SK-N-MC (cell line): ENCODE data around the gene CTDSP1.

ENCODE experiments used
- DNase-seq: peaks from one replicate; pipeline ENCODE4 v3.0.0-alpha.2; 2011; ENCODE audit warnings: low read depth, low spot score
- H3K27ac ChIP-seq: fragments of 200-600 bp; sonication (generic); 2 replicates; pipeline ENCODE4 v1.5.1; 2016; ENCODE audit warnings: mixed run types
- H3K36me3 ChIP-seq: fragments of 200-600 bp; sonication (generic); 2 replicates; pipeline ENCODE4 v1.6.1; 2017; ENCODE audit warnings: antibody characterized with exemption, low read length, mixed read lengths; ENCODE audit not compliant: insufficient read depth
- H3K4me3 ChIP-seq: fragments of 200-600 bp; sonication (generic); 2 replicates; pipeline ENCODE4 v1.5.1; 2016
- H3K9ac ChIP-seq: fragments of 200-600 bp; sonication (generic); 2 replicates; pipeline ENCODE4 v1.8.0; 2017; ENCODE audit warnings: mixed run types, mixed read lengths; ENCODE audit not compliant: insufficient read length
- H3K9me3 ChIP-seq: fragments of 200-600 bp; sonication (generic); 2 replicates; pipeline ENCODE4 v1.6.1; 2017; ENCODE audit warnings: low read depth, mild to moderate bottlenecking, antibody characterized with exemption, low read length, moderate library complexity, mixed read lengths
- EZH2 ChIP-seq: fragments of 200-600 bp; sonication (generic); IDR thresholded peaks from one replicate; pipeline ENCODE4 v1.6.1; 2017; ENCODE audit warnings: antibody characterized with exemption
- FOXP2 ChIP-seq: optimal IDR thresholded peaks from 2 replicates; pipeline ENCODE3; 2011; ENCODE audit warnings: mild to moderate bottlenecking, moderate library complexity; ENCODE audit not compliant: insufficient read depth; ENCODE audit errors: extremely low read length, control extremely low read depth
- POLR2AphosphoS5 ChIP-seq: IDR thresholded peaks from 2 replicates; pipeline ENCODE4 v1.6.1; 2012; ENCODE audit warnings: mild to moderate bottlenecking, low read depth, low read length, borderline replicate concordance

CTDSP1 gene

GRCh38 chr2:218446547-218446946 is 46.9 kb downstream of the CTDSP1 start:
- H3K9ac ChIP-seq = no peak overlapping the region
- H3K27ac ChIP-seq = no peak overlapping the region
- H3K9me3 ChIP-seq = no peaks in the 10 kb centered on the region
- H3K4me3 ChIP-seq = no peak overlapping the region
- DNase-seq = no peak
- H3K36me3 ChIP-seq = peaks cover 13% of the 10 kb centered on the region; the same call in 1 of the 2 replicates
- TF ChIP-seq FOXP2 (no peak), EZH2 (no peak), POLR2AphosphoS5 (no peak)

- Histone ChIP-seq H3K36me3 (peaks cover 13% of the 10 kb centered on the region; the same call in 1 of the 2 replicates), H3K27ac (no peak overlapping the region), H3K9me3 (no peaks in the 10 kb centered on the region), H3K4me3 (no peak overlapping the region), H3K9ac (no peak overlapping the region)
- DNase-seq = no peak
- TF ChIP-seq EZH2 (no peak), FOXP2 (no peak), POLR2AphosphoS5 (no peak)
Measured at GRCh38 chr2:218447072-218447471, 47.4 kb downstream of the CTDSP1 start.

- peaks cover 25% of the 10 kb centered on the region for H3K36me3 ChIP-seq
- DNase-seq = no peak
- no peak overlapping the region for H3K27ac ChIP-seq
- no peaks in the 10 kb centered on the region for H3K9me3 ChIP-seq
- no peak for TF ChIP-seq FOXP2
- no peak for TF ChIP-seq POLR2AphosphoS5
- TF ChIP-seq EZH2 = no peak
- no peak overlapping the region for H3K9ac ChIP-seq
- H3K4me3 ChIP-seq = no peak overlapping the region
Measured at GRCh38 chr2:218448934-218449333, 49.3 kb downstream of the CTDSP1 start.

GRCh38 chr2:218452079-218452478 is 52.4 kb downstream of the CTDSP1 start:
- DNase-seq = no peak
- Histone ChIP-seq H3K27ac (no peak overlapping the region), H3K9ac (no peak overlapping the region), H3K36me3 (peaks cover 55% of the 10 kb centered on the region), H3K4me3 (no peak overlapping the region), H3K9me3 (no peaks in the 10 kb centered on the region)
- TF ChIP-seq EZH2 (no peak), POLR2AphosphoS5 (no peak), FOXP2 (no peak)
